Stimulated activated CD4-positive, alpha-beta T cell treated with anti-CD3 and anti-CD28 coated beads, Interleukin-12 subunit alpha, Interleukin-12 subunit beta, amount 100 ng/mL, for 4 hours (primary cell): ENCODE data around the gene TMEM37.

ENCODE experiments used
- DNase-seq: peaks from one replicate; pipeline ENCODE4 v3.0.0-alpha.2; 2020

The TMEM37 gene

DNA sequence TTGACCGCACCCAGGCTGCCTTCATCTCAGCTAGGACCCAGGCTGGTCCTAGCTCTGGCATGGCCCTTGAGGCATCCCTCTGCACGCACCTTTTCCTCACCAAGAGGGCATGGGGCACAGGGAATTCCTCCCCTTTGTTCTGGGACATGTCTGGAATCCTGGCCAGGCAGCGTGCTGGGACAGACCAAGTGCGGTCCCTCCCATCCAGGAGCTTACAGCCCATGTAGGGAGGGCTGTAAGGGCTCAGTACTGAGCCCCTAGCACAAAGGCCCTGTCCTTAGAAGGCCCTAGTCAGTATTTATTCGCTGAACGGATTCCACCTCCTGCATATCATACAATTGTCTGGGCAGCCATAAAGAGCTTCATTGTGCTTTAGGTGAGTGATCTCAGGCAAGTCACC is 3.0 kb downstream of the TMEM37 start:
- no peak for DNase-seq

DNA sequence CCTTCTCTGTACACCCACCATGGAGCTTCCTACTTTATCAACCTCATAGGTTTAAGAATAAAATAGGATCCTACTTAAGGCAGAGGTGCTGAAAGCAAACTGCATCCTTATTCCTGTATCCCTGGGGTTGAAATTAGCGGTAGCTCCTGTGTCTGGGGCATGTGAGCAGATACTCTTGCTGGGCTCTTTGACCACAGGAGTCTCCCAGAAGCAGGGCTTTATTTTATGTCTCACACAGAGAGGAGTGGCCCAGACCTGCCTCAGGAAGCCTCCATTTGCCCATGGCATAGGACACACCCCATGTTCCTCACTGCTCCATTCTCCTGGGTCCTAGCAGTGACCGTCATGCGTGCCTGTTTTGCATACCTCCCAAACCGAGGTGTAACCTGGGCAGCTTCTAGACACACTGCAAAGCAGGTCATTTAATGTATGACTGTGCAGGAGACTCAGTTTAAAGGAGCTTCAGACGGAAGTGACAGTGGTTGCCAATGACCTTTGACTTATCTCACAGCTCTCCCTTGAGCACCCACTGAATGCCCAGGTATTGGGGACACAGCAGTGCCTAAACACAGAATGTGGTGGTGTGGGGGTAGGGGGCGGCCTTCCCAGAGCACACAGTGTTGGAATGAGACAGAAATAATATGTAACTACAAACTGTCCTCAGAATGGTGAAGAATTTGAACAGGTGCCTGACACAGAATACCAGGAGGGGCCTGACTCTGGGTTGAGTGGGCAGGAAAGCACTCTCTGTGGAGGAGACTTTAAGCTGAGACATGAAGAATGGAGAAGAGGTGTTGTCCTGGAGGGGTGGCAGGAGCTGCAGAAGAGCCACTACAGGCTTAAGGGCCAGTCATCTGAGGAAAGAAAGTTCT is 3.7 kb downstream of the TMEM37 start:
- DNase-seq = no peak

DNA sequence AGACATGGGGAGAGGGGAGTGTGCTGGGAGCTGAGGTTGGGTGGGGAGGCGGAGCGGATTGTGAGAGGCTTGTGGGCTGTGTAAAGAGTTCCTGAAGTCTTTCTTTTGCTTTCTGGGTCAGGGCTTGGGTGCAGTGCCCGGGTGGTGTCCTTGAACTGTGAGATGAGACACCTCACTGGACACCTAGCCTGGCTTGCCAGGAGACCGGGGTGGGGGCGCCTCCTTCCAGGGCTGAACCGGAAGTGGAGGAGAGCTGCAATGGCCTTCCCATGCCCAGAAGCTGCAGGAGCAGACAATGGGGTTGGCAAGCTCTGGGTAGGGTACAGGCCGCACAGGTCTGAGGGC is 4.3 kb downstream of the TMEM37 start:
- no peak for DNase-seq

DNA sequence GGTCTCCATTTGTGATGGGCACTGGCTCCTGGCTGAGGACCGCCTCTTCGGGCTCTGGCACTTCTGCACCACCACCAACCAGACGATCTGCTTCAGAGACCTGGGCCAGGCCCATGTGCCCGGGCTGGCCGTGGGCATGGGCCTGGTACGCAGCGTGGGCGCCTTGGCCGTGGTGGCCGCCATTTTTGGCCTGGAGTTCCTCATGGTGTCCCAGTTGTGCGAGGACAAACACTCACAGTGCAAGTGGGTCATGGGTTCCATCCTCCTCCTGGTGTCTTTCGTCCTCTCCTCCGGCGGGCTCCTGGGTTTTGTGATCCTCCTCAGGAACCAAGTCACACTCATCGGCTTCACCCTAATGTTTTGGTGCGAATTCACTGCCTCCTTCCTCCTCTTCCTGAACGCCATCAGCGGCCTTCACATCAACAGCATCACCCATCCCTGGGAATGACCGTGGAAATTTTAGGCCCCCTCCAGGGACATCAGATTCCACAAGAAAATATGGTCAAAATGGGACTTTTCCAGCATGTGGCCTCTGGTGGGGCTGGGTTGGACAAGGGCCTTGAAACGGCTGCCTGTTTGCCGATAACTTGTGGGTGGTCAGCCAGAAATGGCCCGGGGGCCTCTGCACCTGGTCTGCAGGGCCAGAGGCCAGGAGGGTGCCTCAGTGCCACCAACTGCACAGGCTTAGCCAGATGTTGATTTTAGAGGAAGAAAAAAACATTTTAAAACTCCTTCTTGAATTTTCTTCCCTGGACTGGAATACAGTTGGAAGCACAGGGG is 5.5 kb downstream of the TMEM37 start:
- no peak for DNase-seq

DNA sequence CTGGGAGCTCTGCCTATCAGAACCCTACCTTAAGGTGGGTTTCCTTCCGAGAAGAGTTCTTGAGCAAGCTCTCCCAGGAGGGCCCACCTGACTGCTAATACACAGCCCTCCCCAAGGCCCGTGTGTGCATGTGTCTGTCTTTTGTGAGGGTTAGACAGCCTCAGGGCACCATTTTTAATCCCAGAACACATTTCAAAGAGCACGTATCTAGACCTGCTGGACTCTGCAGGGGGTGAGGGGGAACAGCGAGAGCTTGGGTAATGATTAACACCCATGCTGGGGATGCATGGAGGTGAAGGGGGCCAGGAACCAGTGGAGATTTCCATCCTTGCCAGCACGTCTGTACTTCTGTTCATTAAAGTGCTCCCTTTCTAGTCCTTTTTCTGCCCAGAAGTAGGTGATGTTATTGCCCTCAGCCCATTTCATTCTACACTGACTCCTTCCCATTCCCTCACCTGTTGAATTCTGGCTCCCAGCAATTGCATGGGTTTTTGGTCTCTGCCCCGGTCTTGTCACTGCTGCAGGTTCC is 6.5 kb downstream of the TMEM37 start:
- DNase-seq = no peak

DNA sequence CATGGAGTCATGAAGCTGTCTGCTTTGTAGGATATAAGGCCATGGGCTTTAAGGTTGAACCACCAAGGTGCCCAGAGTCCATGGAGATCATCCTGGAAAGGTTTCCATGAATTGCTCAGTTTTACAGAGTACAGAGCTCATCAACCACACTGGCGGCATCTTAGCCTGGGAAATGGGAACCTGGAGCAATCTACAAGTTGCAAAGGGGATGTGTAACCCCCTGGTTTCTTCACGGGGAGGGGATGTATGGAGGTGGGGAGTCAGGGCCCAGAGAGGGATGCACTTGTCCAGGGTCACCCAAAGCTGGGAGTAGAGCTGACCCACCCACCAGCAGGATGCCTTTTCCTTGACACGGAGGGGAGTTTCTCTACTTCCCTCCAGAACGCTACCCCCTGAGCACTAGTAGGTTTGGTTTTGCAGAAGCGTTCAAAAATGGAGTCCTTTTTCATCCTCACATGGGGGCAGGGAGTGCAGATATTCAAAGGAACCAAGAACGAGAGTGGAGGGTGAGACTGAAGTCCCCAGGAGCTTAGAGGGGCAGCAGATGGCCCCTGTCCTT is 7.2 kb downstream of the TMEM37 start:
- no peak for DNase-seq

DNA sequence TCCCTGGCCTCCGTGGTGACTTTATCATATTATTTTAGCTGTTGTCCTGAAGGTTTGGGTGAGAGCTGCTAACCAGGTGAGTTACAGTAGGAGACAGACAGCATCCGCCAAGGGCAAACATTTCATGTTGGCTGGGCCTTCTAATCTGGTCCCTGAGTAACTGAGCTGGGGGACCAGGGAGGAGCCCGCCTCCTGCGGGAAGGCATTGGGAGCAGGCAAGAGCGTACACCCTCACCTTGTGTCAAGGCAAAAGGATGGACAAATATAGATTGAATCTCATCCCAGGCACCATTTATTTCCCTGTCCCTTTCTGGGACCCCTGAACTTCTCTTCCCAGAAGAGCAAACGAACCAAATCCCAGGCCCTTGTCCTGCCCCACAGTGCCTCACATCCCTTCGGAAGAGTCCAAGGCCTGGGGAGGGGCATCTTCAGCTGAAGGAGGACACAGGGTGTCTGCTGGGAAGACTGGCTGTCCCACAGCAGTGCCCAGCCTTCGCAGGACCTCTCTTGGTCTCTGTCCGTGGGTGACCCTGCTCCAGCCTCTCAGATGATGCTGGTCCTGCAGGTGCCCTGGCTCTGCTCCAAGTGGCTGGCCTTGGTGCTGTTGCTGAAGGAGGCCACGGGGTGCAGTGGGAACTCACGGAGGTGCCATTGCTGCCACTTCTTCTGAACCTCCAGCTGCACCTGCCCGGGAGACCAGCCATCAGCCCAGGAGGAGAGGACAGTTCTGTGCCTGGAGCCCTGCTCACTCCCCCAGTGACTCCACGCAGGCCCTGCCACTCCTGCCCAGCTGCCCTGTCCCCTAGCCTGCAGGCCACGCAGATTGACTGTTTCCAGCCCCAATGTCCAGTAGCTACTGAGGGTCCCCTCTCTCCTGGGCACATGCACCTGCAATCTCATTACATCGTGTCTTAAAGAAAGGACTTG is 8.2 kb downstream of the TMEM37 start:
- DNase-seq = no peak

DNA sequence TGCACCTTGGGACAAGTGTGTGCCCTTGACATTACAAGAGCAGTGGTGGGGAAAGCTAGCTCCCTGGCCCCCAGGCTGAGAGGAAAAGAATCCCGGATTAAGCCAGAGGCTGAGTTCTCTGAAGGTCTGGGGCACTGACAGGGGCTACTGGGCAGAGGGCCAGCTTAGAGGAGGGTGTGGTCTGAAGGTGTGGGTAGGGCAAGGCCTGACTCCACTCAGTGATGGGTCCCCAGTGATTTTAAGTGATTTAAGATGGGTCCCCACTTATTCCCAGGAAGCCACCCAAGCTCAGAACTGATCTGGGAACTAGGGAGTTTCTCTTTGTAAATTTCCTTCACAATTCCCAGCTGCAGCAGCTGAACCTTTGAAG is 8.8 kb downstream of the TMEM37 start:
- DNase-seq = no peak

DNA sequence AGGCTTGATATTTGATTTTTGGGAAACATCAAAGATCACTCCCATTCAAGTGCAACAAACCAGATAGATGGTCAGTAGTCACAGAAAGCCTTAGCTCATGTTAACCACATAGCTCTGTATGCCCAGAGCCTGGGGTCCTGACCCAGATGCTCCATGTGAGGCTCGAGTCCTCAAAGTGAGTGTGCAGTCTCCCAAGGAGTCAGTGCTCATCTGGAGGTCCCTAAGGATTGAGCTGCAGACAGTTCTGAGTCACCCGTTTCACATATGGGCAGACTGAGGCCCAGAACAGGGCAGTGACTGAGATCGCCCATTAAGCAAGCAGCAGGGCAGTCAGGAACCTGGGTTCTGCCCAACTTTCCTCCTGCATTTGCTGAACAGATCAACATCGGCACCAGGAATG is 9.2 kb downstream of the TMEM37 start:
- no peak for DNase-seq

DNA sequence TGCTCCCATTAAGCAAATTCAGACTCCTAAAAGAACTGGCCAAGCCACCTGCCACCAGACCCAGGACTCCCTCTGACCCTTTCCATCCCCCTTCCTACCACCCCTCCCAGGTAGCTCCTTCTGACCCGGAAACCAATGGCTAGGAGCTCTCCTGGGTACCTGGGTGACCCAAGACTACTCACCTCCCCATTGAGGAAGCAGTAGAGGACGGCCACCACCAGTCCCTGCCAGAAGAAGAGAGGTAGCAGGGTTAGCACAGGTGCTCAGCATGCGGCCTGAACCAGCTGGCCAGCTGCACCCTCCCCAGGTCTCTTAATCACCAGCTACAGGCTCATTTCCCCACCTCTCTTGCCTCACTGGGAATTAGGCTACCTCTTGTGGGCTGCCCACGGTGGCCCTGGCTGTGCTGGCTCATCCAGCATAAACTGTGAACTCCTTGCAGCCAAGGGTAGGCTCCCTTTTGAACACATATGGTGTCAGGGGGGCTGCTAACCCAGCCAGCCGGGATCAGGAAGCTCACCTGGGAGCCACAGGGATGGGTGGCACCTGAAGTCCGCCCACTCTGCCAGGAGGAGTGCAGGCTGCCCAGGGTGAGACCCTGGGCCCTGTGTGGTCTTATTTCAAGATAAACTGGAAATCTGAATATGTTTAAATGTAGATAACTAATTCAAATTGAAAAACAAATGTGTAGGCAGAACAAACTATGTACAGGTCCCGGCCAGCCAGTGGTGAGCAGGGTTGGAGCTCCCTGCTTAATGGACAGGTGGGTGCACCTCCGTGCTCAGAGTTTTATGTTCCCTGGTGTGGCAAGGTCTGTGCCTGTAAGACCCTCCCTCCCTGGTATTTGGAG is 9.9 kb downstream of the TMEM37 start:
- DNase-seq = no peak

DNA sequence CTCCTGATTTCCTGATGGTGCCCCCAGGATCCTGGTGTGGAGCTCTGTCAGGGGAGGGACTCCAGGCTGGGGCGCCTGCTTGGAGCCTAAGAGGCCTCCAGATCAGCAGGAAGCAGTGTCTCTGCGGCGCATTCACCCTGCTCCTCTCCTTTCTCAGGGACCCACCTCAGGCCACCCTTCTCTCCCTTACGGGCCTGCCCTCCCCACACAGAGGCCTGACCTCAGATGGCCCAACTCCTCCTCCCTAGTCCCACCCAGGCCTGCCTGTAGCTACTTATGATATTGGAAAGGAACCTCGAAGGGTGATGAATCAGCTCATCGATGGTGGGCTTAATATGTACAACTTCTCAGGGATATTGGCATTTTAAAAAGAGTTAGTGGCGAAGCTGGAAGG is 10.6 kb downstream of the TMEM37 start:
- no peak for DNase-seq

DNA sequence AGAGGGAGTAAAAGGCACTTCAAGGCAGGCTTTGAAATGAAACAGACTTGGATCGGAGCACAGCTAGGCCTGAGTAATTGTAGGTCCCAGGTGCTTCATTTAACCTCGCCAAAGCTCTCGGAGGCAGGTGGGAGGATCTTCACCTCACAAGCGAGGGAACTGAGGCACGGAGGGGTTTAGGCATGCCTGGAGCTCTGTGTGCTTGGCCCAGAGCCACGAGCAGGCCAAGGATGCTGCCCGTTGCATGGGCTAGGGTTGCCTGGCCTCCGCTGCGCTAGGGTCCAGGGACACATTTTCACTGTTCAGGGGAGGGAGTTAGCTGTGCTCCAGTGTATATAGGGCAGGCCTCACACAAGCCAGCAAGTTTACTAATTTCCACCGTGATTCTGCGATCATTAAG is 11.2 kb downstream of the TMEM37 start:
- no peak for DNase-seq

DNA sequence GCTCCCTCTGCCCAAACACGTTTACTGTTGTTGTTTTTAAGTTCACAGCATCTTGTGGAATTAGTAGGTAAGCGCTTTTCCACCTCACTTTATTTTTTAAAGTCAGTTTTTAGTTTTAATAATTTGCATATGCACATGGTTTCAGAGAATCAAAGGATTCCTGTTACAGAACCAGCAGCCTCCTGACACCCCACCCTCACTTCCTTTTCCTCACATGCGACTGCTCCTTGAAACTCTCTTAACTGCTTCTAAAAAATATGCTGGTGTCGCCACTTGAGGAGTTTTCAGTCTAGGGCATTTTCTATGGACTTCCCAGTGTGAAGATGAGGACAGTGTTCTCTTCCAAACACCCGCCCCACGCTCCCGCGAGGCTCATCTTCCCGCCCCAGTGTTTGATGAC is 14.4 kb downstream of the TMEM37 start:
- DNase-seq = no peak

DNA sequence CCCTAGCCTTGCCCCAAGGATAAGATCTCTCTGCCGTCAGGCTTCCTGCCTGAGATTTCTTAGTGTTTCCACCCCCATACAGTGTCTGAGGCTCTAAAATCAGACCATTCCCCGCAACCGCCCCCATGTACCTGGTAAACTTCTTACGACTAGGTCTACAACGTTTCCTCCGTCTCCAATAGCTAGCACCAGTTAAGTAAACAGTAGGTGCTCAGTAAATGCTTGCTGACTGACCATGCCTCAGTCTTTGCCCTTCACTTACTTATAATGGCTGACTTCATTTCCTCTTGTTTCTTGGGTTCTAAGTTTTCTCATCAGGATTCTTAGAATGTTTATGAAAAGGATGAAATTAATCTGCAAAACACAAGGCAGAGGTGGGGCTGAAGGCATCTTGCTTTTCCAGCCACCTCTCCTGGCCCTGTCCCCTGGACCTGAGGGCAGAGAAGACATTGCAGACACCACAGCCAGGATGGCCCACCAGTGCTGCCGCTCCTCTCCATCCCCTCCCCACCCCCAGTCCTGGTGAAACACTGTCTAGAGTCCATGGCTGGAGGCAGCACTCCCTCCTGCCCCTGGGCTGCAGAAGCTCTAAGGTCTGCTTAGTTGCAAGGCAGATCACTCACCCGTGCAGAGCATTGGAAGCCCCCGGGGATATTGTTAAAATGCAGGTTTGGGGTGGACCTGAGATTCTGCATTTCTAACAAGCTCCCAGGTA is 16.9 kb downstream of the TMEM37 start:
- no peak for DNase-seq

DNA sequence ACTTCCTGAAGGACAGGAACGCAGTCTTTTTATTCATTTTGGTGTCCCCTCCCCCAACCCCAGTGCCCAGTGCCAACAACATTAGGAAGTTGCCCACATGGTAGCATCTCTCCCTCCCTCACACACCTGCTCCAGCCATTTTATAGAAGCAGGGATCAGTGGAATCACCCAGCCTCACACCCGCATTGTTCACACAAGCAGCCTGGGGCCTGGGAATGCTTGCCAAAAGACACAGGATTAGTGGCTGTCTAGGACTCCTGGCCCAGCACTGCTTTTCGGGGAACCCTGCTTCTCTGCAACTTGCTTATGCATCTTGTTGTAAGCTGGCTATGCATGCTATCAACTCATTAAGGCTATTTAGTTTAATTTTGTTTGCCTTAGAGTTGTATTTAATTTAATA is 17.9 kb downstream of the TMEM37 start:
- DNase-seq = no peak

DNA sequence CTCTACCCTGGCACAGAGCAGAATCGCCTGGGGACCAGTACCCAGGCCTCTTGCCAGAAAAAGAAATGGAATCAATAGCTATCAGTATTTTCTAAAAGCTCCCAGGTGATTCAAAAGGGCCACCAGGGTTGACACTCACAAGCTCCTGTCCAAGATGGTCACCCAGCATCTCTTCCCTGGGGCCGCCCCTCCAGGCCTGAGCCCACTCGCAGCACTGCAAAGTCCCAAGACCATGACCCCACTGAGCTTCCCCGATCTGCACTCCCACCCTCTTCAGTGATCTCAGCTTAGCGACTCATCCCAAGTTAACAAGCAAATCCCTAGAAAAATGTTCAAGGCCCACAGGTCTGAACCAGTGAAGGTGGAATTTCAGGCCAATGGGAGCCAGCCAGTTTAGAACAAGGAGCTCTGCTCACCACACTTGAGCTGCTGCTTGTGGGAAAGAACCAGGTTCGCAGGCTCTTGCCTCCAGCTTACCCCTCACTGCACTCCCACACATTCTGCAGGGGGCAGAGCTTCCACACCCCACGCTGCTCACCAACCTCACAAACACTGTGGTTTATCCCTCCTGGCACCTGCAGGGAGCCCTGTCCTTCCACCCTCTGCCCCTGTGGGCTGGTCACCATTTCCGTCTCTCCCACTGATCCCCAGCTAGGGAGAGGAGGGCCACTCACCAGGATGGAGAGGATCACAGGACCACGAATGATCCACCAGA is 19.8 kb downstream of the TMEM37 start:
- no peak for DNase-seq

DNA sequence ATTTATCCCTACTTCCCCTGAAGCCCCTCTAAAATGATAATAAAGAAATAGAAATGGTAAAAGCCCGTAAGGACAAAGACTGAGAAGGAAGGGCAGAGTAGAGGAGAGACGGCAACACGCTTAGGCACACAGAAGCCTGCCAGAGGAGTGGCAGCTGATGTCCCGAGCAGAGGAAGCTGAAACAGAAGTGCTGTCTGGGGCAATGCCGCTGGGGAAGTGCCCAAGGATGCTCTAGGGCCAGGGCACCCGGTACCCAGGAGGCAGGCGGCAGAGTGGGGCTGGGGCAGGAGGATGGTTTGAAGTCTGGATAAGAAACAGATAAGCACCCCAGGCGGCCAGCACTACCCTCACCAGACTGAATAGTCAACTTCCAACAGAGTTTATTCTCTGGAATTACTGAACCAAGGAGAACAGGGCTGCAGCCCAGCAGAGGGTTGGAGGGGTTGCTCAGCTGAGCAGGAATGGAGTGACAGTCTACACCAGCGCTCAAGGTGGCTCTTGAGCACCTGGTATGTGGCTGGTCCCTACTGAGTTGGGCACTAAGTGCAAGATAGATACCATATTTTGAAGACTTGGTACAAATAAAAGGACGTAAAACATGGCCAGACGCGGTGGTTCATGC is 22.4 kb downstream of the TMEM37 start:
- DNase-seq = no peak

DNA sequence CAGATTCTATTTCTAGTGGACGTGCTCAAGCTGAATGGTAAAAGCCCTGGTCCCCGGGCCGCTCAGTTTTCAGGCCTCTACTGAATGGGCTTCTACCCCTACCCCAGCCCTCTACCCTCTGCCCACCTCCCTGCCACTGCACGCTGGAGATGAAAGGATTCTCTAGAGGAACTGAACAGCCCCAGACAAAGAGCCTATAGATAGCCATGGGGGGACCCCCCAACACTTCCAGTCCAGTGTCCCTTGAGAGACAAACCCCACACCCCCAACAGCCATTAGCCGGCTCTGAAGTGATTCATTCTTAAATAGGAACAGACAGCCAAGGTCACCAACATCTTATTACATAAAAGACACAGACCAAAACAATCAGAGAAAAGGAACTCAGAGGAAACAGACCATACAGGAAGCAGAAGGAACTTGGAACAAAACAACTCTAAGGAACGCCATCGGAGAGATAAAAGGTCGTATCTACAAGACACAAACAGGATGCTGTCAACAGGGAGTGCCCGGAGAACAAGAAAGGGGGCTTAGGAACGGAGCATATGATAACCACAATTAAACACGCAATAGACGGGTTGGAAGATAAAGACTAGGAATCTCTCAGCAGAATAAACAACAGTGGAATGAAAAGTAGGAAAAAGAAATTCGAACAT is 23.5 kb downstream of the TMEM37 start:
- no peak for DNase-seq

DNA sequence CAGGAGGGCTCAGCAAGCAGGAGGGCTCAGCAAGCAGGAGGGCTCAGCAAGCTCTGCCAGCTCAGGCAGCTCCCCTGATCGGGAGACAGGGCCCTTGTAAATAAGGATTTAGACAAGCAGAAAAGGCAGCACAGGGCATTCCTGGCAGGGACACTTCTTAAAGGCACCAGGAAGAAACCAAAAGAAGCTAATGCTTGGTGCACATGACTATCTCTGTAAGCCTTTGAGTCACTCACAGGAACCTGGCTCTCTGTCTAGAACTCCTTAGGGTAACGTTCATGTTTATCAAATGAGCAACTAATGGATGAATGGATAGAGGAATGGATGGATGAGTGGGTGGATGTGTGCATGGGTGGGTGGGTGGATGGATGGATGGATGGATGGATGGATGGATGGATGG is 28.4 kb downstream of the TMEM37 start:
- DNase-seq = no peak
